Right atrium auricular region (tissue), 2 donors: ENCODE data around the gene EFL1. TPM values are rescaled to one million over a fixed set of nuclear protein-coding genes. Genes with fewer than 3 reads are reported as not detected.
"Not testable (repeated sequence)": the region's sequence is repeated elsewhere in the genome, so short reads cannot be mapped to it uniquely, and the experiment has no call there.

Experiments
- DNase-seq: peaks from one replicate; pipeline ENCODE4 v3.0.0-alpha.2; 2019; ENCODE audit warnings: low spot score
- H3K27ac ChIP-seq, 2 donors: fragments of 200-600 bp; sonication (generic); 1 replicate in 1 of 2; 2 replicates in 1 of 2; pipeline ENCODE4 v1.5.1; 2016 to 2019
- H3K27me3 ChIP-seq, 2 donors: fragments of 200-600 bp; sonication (generic); one replicate each; pipeline versions ENCODE4 v1.5.1 to v1.6.0; 2017 to 2019
- H3K36me3 ChIP-seq: fragments of 200-600 bp; sonication (generic); one replicate; pipeline ENCODE4 v1.5.1; 2016
- H3K4me1 ChIP-seq, 2 donors: fragments of 200-600 bp; sonication (generic); one replicate each; pipeline versions ENCODE4 v1.5.1 to v1.6.0; 2017 to 2019
- H3K4me3 ChIP-seq, 2 donors: fragments of 200-600 bp; sonication (generic); 1 replicate in 1 of 2; 2 replicates in 1 of 2; pipeline ENCODE4 v1.5.1; 2017 to 2019; ENCODE audit warnings: mild to moderate bottlenecking in 1 of 2, moderate library complexity in 1 of 2
- H3K9me3 ChIP-seq, 2 donors: fragments of 200-600 bp; sonication (generic); one replicate each; pipeline ENCODE4 v1.5.1; 2019
- CTCF ChIP-seq, 2 donors: fragments of 200-600 bp; sonication (generic); IDR thresholded peaks; one replicate each; pipeline ENCODE4 v1.5.1; 2019; ENCODE audit warnings: antibody characterized with exemption in 2 of 2
- total RNA-seq, 2 donors: library from RNA; depleted of rRNA; stranded (reverse); fragments of >200 nt; gene quantifications; one replicate each; pipeline ENCODE4 v1.1.0, GENCODE V29; 2016

Gene EFL1
- total RNA-seq = 10 to 100 TPM; 11.0 to 14.2 TPM

GRCh38 chr15:82262422-82263026 lies at the start of gene EFL1, which contains the start of gene SAXO2:
EFL1 (minus strand) TSS chr15:82262734; CDS start chr15:82261778, 956 bp downstream.
SAXO2 (plus strand) TSS chr15:82262818; CDS start chr15:82262880, 62 bp downstream.
- Histone ChIP-seq H3K27ac (peak within 1 kb of the TSS; percentile 74 to 87), H3K4me3 (peak within 1 kb of the TSS; percentile 77 to 94), H3K4me1 (peaks cover 0 to 26% of the 10 kb centered on the region in 2 donors), H3K9me3 (no peaks in the 10 kb centered on the region), H3K36me3 (peaks cover 8% of the 10 kb centered on the region), H3K27me3 (no peaks in the 10 kb centered on the region)
- peak; percentile 95 for DNase-seq
- TF ChIP-seq CTCF (IDR thresholded peaks at IDR 0.05) = no peak

GRCh38 chr15:82311321-82311720 lies 48.8 kb upstream of the EFL1 start:
- H3K27me3 ChIP-seq, H3K27ac ChIP-seq, H3K36me3 ChIP-seq, H3K4me3 ChIP-seq, H3K9me3 ChIP-seq, H3K4me1 ChIP-seq: not testable (repeated sequence)
- DNase-seq = peak; percentile 40

GRCh38 chr15:82309802-82310201 lies 47.3 kb upstream of the EFL1 start:
- no peak for TF ChIP-seq CTCF (IDR thresholded peaks at IDR 0.05)
- no peaks in the 10 kb centered on the region for H3K9me3 ChIP-seq
- H3K27me3 ChIP-seq = no peaks in the 10 kb centered on the region
- DNase-seq = no peak
- peaks cover 0 to 3% of the 10 kb centered on the region in 2 donors for H3K4me1 ChIP-seq
- H3K36me3 ChIP-seq = no peaks in the 10 kb centered on the region
- H3K27ac ChIP-seq = no peak overlapping the region
- no peak overlapping the region for H3K4me3 ChIP-seq

- Histone ChIP-seq H3K4me1 (peaks cover 0 to 3% of the 10 kb centered on the region in 2 donors), H3K27ac (no peak overlapping the region), H3K9me3 (no peaks in the 10 kb centered on the region), H3K4me3 (no peak overlapping the region), H3K36me3 (no peaks in the 10 kb centered on the region), H3K27me3 (no peaks in the 10 kb centered on the region)
- TF ChIP-seq CTCF (IDR thresholded peaks at IDR 0.05) = no peak
- DNase-seq = no peak
Observed at GRCh38 chr15:82307714-82308081, 45.2 kb upstream of the EFL1 start.

GRCh38 chr15:82306791-82307713 lies 44.5 kb upstream of the EFL1 start:
- no peak for TF ChIP-seq CTCF (IDR thresholded peaks at IDR 0.05)
- DNase-seq = peak; percentile 32
- Histone ChIP-seq H3K4me1 (peaks cover 0 to 3% of the 10 kb centered on the region in 2 donors), H3K4me3 (no peak overlapping the region), H3K36me3 (no peaks in the 10 kb centered on the region), H3K9me3 (no peaks in the 10 kb centered on the region), H3K27me3 (no peaks in the 10 kb centered on the region), H3K27ac (no peak overlapping the region)

GRCh38 chr15:82305621-82306048 lies 43.1 kb upstream of the EFL1 start:
- H3K4me1 ChIP-seq = peaks cover 0 to 14% of the 10 kb centered on the region in 2 donors
- H3K36me3 ChIP-seq = no peaks in the 10 kb centered on the region
- no peaks in the 10 kb centered on the region for H3K27me3 ChIP-seq
- peak overlapping the region in 1 of 2 donors; percentile 35 for H3K27ac ChIP-seq
- no peak overlapping the region for H3K4me3 ChIP-seq
- no peak for TF ChIP-seq CTCF (IDR thresholded peaks at IDR 0.05)
- peak; percentile 53 for DNase-seq
- H3K9me3 ChIP-seq = no peaks in the 10 kb centered on the region
